ENCODE measurements around the gene LCP2.

LCP2 gene

GRCh38 chr5:170283296-170283695, 14.3 kb downstream of the LCP2 start:
- Histone ChIP-seq H3K27me3 (replicated peaks; ENCODE audit: control insufficient read depth, insufficient read depth, low read length) (peaks cover 10% of the 10 kb centered on the region), H3K36me3 (ENCODE audit: control insufficient read depth, insufficient read depth, low read length, severe bottlenecking) (no peaks in the 10 kb centered on the region), H3K9me3 (ENCODE audit: control insufficient read depth, low read length) (peaks cover 50% of the 10 kb centered on the region), H3K4me3 (ENCODE audit: low read length) (no peak overlapping the region), H3K9ac (ENCODE audit: low read length) (no peak overlapping the region), H3K4me1 (ENCODE audit: control insufficient read depth, insufficient read depth, low read length) (peaks cover 8% of the 10 kb centered on the region)
- no peak for DNase-seq (ENCODE audit: low read depth)

- no peak overlapping the region for H3K9ac ChIP-seq (ENCODE audit: low read length)
- peaks cover 22% of the 10 kb centered on the region for H3K27me3 ChIP-seq (replicated peaks; ENCODE audit: control insufficient read depth, insufficient read depth, low read length)
- no peak overlapping the region for H3K4me3 ChIP-seq (ENCODE audit: low read length)
These were observed 17.5 kb downstream of the LCP2 start for GRCh38 chr5:170280011-170280493.

GRCh38 chr5:170279459-170279817, 18.1 kb downstream of the LCP2 start:
- H3K9ac ChIP-seq (ENCODE audit: low read length) = no peak overlapping the region
- H3K36me3 ChIP-seq (ENCODE audit: control insufficient read depth, insufficient read depth, low read length, severe bottlenecking) = no peaks in the 10 kb centered on the region
- peaks cover 23% of the 10 kb centered on the region for H3K9me3 ChIP-seq (ENCODE audit: control insufficient read depth, low read length)
- H3K4me1 ChIP-seq (ENCODE audit: control insufficient read depth, insufficient read depth, low read length) = peaks cover 8% of the 10 kb centered on the region
- no peak for DNase-seq (ENCODE audit: low read depth)
- peaks cover 22% of the 10 kb centered on the region for H3K27me3 ChIP-seq (replicated peaks; ENCODE audit: control insufficient read depth, insufficient read depth, low read length)
- no peak overlapping the region for H3K4me3 ChIP-seq (ENCODE audit: low read length)

More at GRCh38 chr5:170280011-170280493, 17.5 kb downstream of the LCP2 start:
- no peaks in the 10 kb centered on the region for H3K36me3 ChIP-seq (ENCODE audit: control insufficient read depth, insufficient read depth, low read length, severe bottlenecking)
- peaks cover 8% of the 10 kb centered on the region for H3K4me1 ChIP-seq (ENCODE audit: control insufficient read depth, insufficient read depth, low read length)
- H3K9me3 ChIP-seq (ENCODE audit: control insufficient read depth, low read length) = peaks cover 28% of the 10 kb centered on the region
- no peak for DNase-seq (ENCODE audit: low read depth)

GRCh38 chr5:170278611-170279458, 18.7 kb downstream of the LCP2 start:
- no peak overlapping the region for H3K4me3 ChIP-seq (ENCODE audit: low read length)
- no peak for DNase-seq (ENCODE audit: low read depth)
- H3K9ac ChIP-seq (ENCODE audit: low read length) = no peak overlapping the region

GRCh38 chr5:170277867-170278281, 19.7 kb downstream of the LCP2 start:
- H3K9me3 ChIP-seq (ENCODE audit: control insufficient read depth, low read length) = peaks cover 8% of the 10 kb centered on the region
- no peak overlapping the region for H3K4me3 ChIP-seq (ENCODE audit: low read length)
- no peak overlapping the region for H3K9ac ChIP-seq (ENCODE audit: low read length)
- peaks cover 8% of the 10 kb centered on the region for H3K4me1 ChIP-seq (ENCODE audit: control insufficient read depth, insufficient read depth, low read length)
- no peak for DNase-seq (ENCODE audit: low read depth)
- peaks cover 21% of the 10 kb centered on the region for H3K27me3 ChIP-seq (replicated peaks; ENCODE audit: control insufficient read depth, insufficient read depth, low read length)
- H3K36me3 ChIP-seq (ENCODE audit: control insufficient read depth, insufficient read depth, low read length, severe bottlenecking) = no peaks in the 10 kb centered on the region

More at GRCh38 chr5:170278611-170279458, 18.7 kb downstream of the LCP2 start:
- peaks cover 8% of the 10 kb centered on the region for H3K4me1 ChIP-seq (ENCODE audit: control insufficient read depth, insufficient read depth, low read length)
- H3K9me3 ChIP-seq (ENCODE audit: control insufficient read depth, low read length) = peaks cover 17% of the 10 kb centered on the region
- H3K27me3 ChIP-seq (replicated peaks; ENCODE audit: control insufficient read depth, insufficient read depth, low read length) = peaks cover 22% of the 10 kb centered on the region
- H3K36me3 ChIP-seq (ENCODE audit: control insufficient read depth, insufficient read depth, low read length, severe bottlenecking) = no peaks in the 10 kb centered on the region

GRCh38 chr5:170276140-170276539, 21.4 kb downstream of the LCP2 start:
- DNase-seq (ENCODE audit: low read depth) = no peak
- no peak overlapping the region for H3K4me3 ChIP-seq (ENCODE audit: low read length)

GRCh38 chr5:170275376-170275994, 22.1 kb downstream of the LCP2 start:
- DNase-seq (ENCODE audit: low read depth) = no peak
- H3K36me3 ChIP-seq (ENCODE audit: control insufficient read depth, insufficient read depth, low read length, severe bottlenecking) = no peaks in the 10 kb centered on the region
- H3K9me3 ChIP-seq (ENCODE audit: control insufficient read depth, low read length) = no peaks in the 10 kb centered on the region
- no peak overlapping the region for H3K9ac ChIP-seq (ENCODE audit: low read length)
- no peak overlapping the region for H3K4me3 ChIP-seq (ENCODE audit: low read length)
- H3K27me3 ChIP-seq (replicated peaks; ENCODE audit: control insufficient read depth, insufficient read depth, low read length) = peaks cover 17% of the 10 kb centered on the region
- H3K4me1 ChIP-seq (ENCODE audit: control insufficient read depth, insufficient read depth, low read length) = peaks cover 8% of the 10 kb centered on the region

More at GRCh38 chr5:170276140-170276539, 21.4 kb downstream of the LCP2 start:
- Histone ChIP-seq H3K27me3 (replicated peaks; ENCODE audit: control insufficient read depth, insufficient read depth, low read length) (peaks cover 17% of the 10 kb centered on the region), H3K36me3 (ENCODE audit: control insufficient read depth, insufficient read depth, low read length, severe bottlenecking) (no peaks in the 10 kb centered on the region), H3K4me1 (ENCODE audit: control insufficient read depth, insufficient read depth, low read length) (peaks cover 8% of the 10 kb centered on the region), H3K9me3 (ENCODE audit: control insufficient read depth, low read length) (no peaks in the 10 kb centered on the region), H3K9ac (ENCODE audit: low read length) (no peak overlapping the region)

- H3K4me3 ChIP-seq (ENCODE audit: low read length) = no peak overlapping the region
- H3K4me1 ChIP-seq (ENCODE audit: control insufficient read depth, insufficient read depth, low read length) = no peaks in the 10 kb centered on the region
- H3K27me3 ChIP-seq (replicated peaks; ENCODE audit: control insufficient read depth, insufficient read depth, low read length) = peaks cover 13% of the 10 kb centered on the region
- DNase-seq (ENCODE audit: low read depth) = no peak
- no peaks in the 10 kb centered on the region for H3K36me3 ChIP-seq (ENCODE audit: control insufficient read depth, insufficient read depth, low read length, severe bottlenecking)
- H3K9ac ChIP-seq (ENCODE audit: low read length) = no peak overlapping the region
- H3K9me3 ChIP-seq (ENCODE audit: control insufficient read depth, low read length) = no peaks in the 10 kb centered on the region
These were observed 23.4 kb downstream of the LCP2 start for GRCh38 chr5:170273968-170274710.

- Histone ChIP-seq H3K9ac (ENCODE audit: low read length) (no peak overlapping the region), H3K9me3 (ENCODE audit: control insufficient read depth, low read length) (no peaks in the 10 kb centered on the region), H3K4me1 (ENCODE audit: control insufficient read depth, insufficient read depth, low read length) (peaks cover 6% of the 10 kb centered on the region), H3K27me3 (replicated peaks; ENCODE audit: control insufficient read depth, insufficient read depth, low read length) (peaks cover 14% of the 10 kb centered on the region), H3K4me3 (ENCODE audit: low read length) (no peak overlapping the region), H3K36me3 (ENCODE audit: control insufficient read depth, insufficient read depth, low read length, severe bottlenecking) (no peaks in the 10 kb centered on the region)
- no peak for DNase-seq (ENCODE audit: low read depth)
These were observed 27.1 kb downstream of the LCP2 start for GRCh38 chr5:170270293-170271069.

GRCh38 chr5:170269579-170269978, 28.0 kb downstream of the LCP2 start:
- H3K36me3 ChIP-seq (ENCODE audit: control insufficient read depth, insufficient read depth, low read length, severe bottlenecking) = no peaks in the 10 kb centered on the region
- DNase-seq (ENCODE audit: low read depth) = no peak
- H3K9me3 ChIP-seq (ENCODE audit: control insufficient read depth, low read length) = no peaks in the 10 kb centered on the region
- no peak overlapping the region for H3K4me3 ChIP-seq (ENCODE audit: low read length)
- H3K4me1 ChIP-seq (ENCODE audit: control insufficient read depth, insufficient read depth, low read length) = peaks cover 11% of the 10 kb centered on the region
- H3K27me3 ChIP-seq (replicated peaks; ENCODE audit: control insufficient read depth, insufficient read depth, low read length) = peaks cover 13% of the 10 kb centered on the region
- no peak overlapping the region for H3K9ac ChIP-seq (ENCODE audit: low read length)
